ENCODE data around the gene MAPK8IP1. TPM values are rescaled to one million over a fixed set of nuclear protein-coding genes. Genes with fewer than 3 reads are reported as not detected.

Gene MAPK8IP1
- total RNA-seq, 1 donor from 2014 or later, result 5.1 TPM

GRCh38 chr11:45925550-45925949, 40.1 kb downstream of the MAPK8IP1 start:
- DNase-seq (ENCODE audit: low read depth, low spot score), result no peak

- DNase-seq (ENCODE audit: low read depth, low spot score), result no peak
These were observed 40.5 kb downstream of the MAPK8IP1 start for GRCh38 chr11:45926001-45926401.

GRCh38 chr11:45926536-45927331, 41.3 kb downstream of the MAPK8IP1 start:
- no peak for DNase-seq (ENCODE audit: low read depth, low spot score)

- DNase-seq (ENCODE audit: low read depth, low spot score), result no peak
These were observed 41.9 kb downstream of the MAPK8IP1 start for GRCh38 chr11:45927332-45927683.

- DNase-seq (ENCODE audit: low read depth, low spot score), result no peak
These were observed 42.4 kb downstream of the MAPK8IP1 start for GRCh38 chr11:45927684-45928413.

- no peak for DNase-seq (ENCODE audit: low read depth, low spot score)
These were observed 43.2 kb downstream of the MAPK8IP1 start for GRCh38 chr11:45928535-45929215.

- no peak for DNase-seq (ENCODE audit: low read depth, low spot score)
These were observed 44.1 kb downstream of the MAPK8IP1 start for GRCh38 chr11:45929486-45930030.

- no peak for DNase-seq (ENCODE audit: low read depth, low spot score)
These were observed 44.8 kb downstream of the MAPK8IP1 start for GRCh38 chr11:45930031-45930794.

GRCh38 chr11:45930951-45931570, 45.6 kb downstream of the MAPK8IP1 start:
- no peak for DNase-seq (ENCODE audit: low read depth, low spot score)

- DNase-seq (ENCODE audit: low read depth, low spot score), result no peak
These were observed 46.3 kb downstream of the MAPK8IP1 start for GRCh38 chr11:45931739-45932138.

GRCh38 chr11:45932217-45932616, 46.8 kb downstream of the MAPK8IP1 start:
- DNase-seq (ENCODE audit: low read depth, low spot score), result no peak

GRCh38 chr11:45933131-45933831, 47.8 kb downstream of the MAPK8IP1 start:
- no peak for DNase-seq (ENCODE audit: low read depth, low spot score)

- no peak for DNase-seq (ENCODE audit: low read depth, low spot score)
These were observed 48.6 kb downstream of the MAPK8IP1 start for GRCh38 chr11:45933846-45934579.

GRCh38 chr11:45934580-45935318, 49.3 kb downstream of the MAPK8IP1 start:
- no peak for DNase-seq (ENCODE audit: low read depth, low spot score)

- DNase-seq (ENCODE audit: low read depth, low spot score), result no peak
These were observed 50.1 kb downstream of the MAPK8IP1 start for GRCh38 chr11:45935349-45936064.

- no peak for DNase-seq (ENCODE audit: low read depth, low spot score)
These were observed 51.1 kb downstream of the MAPK8IP1 start for GRCh38 chr11:45936511-45937054.

- DNase-seq (ENCODE audit: low read depth, low spot score), result no peak
These were observed 52.5 kb downstream of the MAPK8IP1 start for GRCh38 chr11:45937916-45938315.

- no peak for DNase-seq (ENCODE audit: low read depth, low spot score)
These were observed 54.4 kb downstream of the MAPK8IP1 start for GRCh38 chr11:45939836-45940235.
